SKM-1 (cell line): ENCODE data around the gene CEP78.

ENCODE experiments used
- DNase-seq: peaks from one replicate; lab custom pipeline; 2025; ENCODE audit not compliant: unreplicated experiment; lab: John Stamatoyannopoulos, UW

CEP78 gene

DNA sequence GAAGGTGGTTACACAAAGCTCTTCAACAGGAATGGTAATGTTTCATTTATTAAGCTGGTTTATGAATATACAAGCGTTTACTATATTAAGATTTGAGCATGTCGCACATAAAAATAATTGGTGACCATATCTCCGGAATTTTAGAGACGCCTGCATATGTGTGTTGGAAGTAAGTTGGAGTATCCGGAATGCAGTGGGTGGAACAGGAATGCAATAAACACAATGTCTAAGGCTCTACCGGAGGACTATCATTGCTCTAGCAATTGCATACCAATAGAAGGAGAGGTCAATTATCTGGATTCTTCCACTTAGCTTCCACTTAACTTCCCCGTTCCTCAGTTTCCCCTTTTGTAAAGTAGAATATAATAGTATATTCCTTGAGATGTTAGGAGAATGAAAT lies 1.1 kb upstream of the CEP78 start:
- no peak for DNase-seq

- DNase-seq: no peak
These were observed 566 bp upstream of the CEP78 start for GRCh38 chr9:78235256-78235761.

GRCh38 chr9:78236551-78236910 lies 656 bp downstream of the CEP78 start:
- DNase-seq: no peak

DNA sequence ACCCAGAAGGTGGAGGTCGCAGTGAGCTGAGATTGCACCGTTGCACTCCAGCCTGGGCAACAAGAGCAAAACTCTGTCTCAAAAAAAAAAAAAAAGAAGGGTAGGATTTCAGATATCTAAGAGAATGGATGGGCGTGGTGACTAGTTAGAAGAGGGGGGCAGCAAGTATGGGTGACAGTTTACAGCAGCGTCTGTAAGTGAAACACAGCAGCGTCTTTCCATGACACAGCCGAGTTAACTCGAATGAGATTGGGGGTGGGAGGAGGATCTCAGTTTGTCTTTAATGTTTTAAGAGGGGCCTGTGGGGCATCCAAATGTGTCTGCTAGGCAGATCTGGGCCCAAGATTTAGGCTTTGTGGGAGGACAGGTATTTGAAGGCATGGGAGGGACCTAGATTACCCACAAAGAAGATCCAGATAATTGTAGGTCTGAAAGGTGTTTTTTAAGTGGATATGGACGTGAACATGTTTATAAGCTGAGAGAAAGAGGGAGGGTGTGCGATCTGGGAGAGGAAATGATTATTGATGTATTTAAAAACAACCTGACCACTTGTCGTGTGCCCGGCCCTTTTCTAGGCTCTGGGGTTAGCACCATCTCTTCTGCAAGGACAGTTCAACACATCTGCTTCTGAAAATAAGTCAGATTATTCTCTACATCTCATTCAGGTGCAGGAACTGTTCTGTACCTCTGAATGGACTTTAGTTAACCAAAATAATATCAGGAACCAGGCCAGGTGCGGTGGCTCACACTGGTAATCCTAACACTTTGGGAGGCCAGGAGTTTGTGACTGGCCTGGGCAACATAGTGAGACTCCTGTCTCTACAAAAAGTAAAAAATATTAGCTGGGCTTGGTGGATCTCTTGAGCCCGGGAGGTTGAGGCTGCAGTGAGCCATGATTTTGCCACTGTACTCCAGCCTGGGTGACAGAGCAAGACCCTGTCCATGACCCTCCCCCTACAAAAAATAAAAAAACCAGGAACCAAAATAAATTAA lies 2.5 kb downstream of the CEP78 start:
- no peak for DNase-seq

DNA sequence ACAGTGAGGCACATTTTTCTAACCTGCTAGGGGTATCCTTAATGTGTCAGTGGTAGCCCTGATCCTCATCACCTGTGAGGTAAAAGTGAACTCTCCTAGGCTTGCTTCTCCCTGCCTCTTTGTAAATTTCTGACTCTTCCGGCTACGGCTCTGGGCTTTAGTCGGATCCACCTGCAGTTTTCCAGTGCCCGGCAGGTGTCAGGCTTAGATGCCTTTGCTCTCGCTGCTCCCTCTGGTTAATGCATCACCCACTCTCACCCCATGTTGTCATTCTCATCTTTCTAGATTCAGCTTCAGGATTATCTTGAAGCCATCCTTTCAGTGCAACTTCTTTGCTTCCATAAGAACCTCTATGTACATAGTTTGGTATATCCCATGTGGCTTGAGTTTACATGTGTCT lies 3.6 kb downstream of the CEP78 start:
- DNase-seq: no peak

DNA sequence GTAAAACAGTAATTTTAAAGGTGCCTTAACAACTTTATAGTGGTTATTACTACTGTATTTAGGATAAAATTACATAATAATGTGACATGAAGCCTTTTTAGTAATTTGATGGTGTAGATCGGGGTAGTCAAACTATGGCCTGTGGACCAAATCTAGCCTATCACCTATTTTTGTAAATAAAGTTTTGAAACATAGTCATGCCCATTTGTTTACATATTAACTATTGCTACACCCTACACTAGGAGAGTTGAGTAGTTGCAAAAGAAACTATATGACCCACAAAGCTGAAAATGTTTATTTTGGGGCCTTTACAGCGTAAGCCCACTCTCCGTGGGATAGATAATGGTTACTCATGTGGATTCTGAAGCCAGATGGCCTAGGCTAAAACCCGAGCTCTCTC lies 6.2 kb downstream of the CEP78 start:
- DNase-seq: no peak

DNA sequence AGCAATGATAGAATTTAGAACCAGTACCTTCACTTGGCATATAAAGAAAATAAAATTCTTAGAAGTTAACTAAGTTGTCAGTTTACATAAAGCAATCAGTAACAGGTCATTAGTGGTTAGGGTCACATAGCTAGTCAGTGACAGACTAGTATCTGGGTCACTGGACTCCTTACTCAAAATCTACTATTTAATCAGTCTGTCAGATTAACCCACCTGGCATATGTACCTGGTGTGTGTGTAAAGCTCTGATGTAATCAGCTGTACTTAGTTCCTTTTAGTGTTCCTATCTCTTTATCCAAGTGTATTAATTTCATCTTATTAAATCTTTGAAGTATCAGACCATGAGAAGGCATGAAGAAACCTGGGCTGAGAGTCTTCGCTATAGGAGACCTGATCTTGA lies 7.3 kb downstream of the CEP78 start:
- no peak for DNase-seq

- no peak for DNase-seq
These were observed 9.5 kb downstream of the CEP78 start for GRCh38 chr9:78245401-78245800.

GRCh38 chr9:78248635-78249034 lies 12.8 kb downstream of the CEP78 start:
- peak; percentile 1 for DNase-seq

DNA sequence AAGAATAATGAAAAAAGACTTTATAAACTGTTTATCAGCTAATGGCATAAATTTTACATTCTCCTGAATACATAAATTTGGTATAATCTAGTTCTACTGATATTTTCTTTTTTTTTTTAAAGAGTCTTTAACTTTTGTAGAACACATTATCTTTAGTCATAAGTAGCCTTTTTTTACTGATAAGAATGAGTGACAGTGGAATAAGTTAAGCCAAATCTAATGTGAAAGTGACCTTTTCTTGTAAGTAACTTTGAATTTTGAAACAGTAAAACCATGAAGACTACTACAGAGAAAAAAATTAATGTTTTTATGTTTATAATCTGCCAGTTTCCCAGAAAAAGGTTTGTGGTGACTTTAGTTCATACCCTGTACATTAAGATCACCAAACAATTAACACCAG lies 13.7 kb downstream of the CEP78 start:
- no peak for DNase-seq

DNA sequence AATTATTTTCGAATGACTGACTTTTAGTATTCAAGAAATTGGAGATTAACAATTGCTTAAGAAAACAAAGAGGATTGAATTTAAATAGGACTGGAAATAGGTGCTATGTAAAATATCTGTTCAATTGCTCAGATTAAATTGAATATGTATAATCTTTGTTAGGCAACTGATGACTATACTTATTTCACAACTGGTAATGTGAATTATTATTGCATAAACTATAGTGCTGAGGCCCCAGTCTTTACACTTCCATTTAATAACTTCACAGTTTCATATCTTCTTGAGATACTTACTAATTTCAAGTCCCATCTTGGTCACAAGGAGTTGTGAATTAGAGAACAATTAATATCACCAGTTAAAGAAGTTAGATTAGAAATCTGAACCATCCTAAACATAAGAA lies 16.7 kb downstream of the CEP78 start:
- DNase-seq: no peak

DNA sequence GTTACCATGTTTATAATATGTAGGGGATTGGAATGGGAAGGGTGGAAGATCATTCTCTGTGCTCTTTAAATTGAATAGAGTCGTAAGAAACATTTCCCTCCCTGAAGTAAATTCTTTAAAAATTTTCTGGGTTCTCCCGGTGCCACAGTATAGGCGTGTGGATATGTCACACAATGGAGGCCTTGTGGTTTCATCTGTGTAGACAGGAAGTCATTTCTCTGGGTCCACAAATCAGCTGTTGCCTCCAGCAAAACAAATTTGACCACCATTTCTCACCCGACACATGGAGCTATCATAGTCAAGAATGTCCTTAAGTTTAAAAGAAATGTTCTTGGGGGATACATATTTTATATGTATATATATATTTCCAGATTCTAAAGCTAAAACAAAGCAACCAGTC lies 17.4 kb downstream of the CEP78 start:
- DNase-seq: no peak

DNA sequence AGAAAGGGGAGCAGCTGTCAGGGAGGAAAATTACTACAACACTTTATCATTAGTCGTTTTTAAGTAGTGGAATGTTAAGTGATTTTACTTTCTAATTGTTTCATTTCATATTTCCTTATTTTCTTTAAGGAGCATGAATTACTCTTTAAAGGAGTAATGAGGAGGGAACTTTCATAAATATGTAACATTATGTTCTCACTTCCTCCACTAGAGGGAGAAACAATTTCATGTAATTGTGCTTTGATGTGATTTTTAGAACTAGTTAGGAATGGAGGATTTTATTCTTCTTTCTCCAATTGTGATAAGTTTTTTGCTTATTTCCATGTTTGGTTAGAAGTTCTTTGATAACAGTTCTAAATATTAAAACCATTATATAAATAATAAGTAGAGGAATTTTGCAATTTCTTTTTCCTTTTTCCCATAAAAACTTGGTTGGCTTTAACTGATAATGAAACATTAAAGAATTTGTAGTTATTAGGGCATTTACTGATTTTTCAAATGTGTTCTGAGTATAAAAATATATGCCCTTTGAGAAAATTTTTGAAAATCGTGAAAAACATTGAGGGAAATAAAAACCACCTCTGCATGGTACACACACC lies 25.6 kb downstream of the CEP78 start:
- no peak for DNase-seq

DNA sequence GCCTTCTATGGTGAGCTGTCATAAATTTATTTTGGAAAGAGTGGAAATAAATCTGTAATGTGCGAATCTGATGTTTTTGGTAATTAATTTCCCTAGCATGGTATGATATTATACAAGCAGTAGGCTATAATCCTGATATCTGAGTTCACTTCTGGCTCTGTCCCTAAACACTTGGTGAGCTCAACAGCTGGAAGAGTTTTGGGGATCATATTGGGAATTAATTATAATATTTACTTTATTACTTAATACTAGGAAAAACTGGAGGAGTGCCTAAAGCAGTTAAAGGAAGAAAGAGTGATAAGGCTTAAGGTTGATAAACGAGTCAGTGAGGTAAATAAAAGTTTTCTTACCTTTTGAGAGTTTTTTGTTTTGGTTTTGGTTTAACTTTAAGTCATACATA lies 26.8 kb downstream of the CEP78 start:
- no peak for DNase-seq

DNA sequence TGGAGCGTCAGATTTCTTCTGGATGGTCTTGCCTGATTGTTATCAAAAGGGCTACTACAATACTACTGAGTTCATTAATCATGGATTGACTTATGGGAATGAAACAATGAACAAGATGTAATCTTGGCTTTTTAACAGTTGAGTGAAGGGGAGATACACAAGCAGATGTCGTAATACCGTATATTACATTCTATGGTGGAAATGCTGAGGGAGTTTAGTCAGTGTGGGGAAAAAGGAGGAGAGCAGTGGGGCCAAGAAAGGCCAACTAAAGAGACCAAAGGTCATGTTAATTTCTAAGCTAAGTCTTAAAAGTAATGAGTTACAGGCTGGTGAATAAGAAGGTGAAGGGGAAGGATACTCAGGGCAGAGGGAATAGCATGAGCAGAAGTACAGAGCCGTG lies 32.0 kb downstream of the CEP78 start:
- no peak for DNase-seq

DNA sequence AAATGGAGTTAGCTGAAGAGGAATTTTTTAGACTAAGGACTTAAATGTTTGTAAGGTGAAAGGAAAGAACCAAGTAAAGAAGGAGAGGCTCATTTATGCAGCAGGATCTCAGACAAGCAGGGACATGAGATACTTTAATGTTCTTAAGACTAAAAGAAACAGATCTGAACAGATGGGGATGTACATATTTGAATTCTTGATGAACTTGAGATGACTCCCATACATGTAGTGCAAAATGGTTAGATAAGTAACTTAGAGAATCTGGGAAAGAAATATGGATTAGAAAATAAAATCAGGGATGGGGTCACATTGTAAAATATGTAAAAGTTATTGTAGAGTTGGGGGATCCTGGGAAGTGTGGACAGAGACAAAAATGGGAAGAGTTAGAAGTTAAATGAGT lies 33.9 kb downstream of the CEP78 start:
- DNase-seq: no peak

DNA sequence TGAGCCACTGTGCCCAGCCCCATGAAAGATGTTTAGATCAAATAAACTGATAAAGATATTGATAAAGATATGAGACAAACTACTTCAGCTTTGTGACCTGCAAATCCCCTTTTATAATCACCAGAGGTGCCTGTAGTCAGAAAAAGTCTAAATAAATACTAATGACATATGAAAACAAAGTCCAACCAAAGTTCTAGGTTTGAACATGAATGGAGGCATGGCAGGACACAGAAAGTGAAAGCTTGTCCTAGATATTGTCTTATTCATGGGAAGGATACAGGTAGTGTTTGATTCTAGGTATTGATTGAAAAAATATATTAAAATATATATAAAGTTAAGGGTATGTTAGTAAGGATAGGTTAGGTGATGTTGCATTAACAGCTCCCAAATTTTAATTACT lies 36.4 kb downstream of the CEP78 start:
- DNase-seq: no peak

DNA sequence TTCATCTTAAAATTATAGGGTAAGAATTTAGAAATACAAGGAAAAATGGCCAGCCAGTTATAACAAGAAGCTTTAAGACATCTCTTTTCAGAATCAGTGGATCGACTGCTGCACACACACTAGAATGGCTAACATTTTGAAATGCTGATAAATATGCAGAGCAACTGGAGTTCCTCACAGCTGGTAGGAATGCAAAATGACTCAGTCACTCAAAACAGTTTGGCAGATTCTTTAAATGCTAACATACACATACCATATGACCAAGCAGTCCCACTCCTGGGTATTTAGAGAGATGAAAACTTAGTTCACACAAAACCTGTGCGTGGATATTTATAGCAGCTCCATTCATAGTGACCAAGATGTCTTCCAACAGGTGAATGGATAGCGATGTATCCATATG lies 37.9 kb downstream of the CEP78 start:
- DNase-seq: no peak

GRCh38 chr9:78278177-78278777 lies 42.4 kb downstream of the CEP78 start:
- peak; percentile 4 for DNase-seq

DNA sequence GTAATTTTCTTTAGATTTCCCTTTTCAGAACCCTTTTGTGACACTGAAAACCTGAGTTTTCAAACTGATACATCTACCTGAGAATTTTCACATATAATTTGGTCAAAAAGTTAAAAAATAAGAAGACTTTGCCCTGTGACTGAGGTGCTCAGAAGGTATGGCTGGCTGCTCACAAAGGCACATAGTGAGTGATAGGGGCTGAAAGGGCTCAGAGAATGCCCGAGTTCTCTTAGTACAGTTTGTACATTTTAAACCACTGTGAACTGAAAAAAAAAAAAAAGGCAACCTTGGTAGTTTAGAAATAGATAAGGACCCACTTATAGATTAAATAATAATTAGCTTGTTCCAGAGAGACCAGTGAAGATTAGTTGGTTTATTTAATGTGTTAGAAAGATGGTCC lies 42.9 kb downstream of the CEP78 start:
- DNase-seq: no peak

DNA sequence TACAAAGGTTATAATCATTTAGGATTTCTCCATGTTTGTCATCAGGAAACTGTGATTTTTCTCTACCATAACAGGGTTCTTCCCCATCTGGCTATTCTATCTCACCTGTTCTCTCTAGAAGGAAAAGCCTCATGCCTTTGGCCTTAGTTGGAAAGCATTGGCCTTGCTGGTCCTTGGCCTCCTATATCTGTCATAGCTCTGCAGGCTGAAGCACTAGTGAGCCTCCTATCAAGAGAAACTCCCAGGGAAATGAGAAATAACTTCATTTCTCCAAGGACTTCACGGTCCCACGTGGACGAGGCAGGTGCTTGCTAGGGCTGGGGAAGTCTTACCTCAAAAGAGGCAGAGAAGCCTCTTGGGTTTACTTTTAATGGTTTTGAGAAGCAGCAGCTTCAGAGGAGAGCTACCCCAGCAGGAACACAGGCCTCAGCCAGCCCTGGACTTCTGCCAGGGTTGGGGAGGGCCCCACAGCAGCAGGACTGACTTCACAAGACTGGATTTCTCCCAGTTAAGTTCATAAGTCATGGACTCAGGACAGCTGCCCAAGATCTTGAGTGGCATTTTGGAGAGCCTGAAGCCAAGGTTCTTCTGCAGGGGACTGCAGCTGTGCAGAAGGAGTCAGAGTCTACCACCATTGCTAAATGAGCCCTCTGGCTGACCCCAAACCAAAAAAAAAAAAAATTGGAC lies 45.2 kb downstream of the CEP78 start:
- no peak for DNase-seq
